GM23338 (cell line): ENCODE measurements around the gene SYNGR4. TPM values are rescaled to one million over a fixed set of nuclear protein-coding genes. Genes with fewer than 3 reads are reported as not detected.
"Not testable (repeated sequence)": the region's sequence is repeated elsewhere in the genome, so short reads cannot be mapped to it uniquely, and the experiment has no call there.

Experiments
- ATAC-seq: fragments of 200-7000 bp; cut with Tn5 transposase; 3 replicates; pipeline ENCODE4 v1.9.1; 2020
- DNase-seq: peaks from one replicate; pipeline ENCODE4 v3.0.0-alpha.2; 2015; ENCODE audit warnings: low spot score
- H2AFZ ChIP-seq: fragments of 200-600 bp; sonication (generic); 2 replicates; pipeline ENCODE4 v1.8.0; 2016; ENCODE audit warnings: antibody characterized with exemption, mild to moderate bottlenecking, moderate library complexity
- H3F3A ChIP-seq: fragments of 200-600 bp; sonication (generic); replicated peaks from 2 replicates; pipeline ENCODE4 v1.8.0; 2017; ENCODE audit warnings: antibody characterized with exemption, mixed run types, low read depth
- H3K27ac ChIP-seq: fragments of 200-600 bp; sonication (generic); 2 replicates; pipeline ENCODE4 v1.6.1; 2016; ENCODE audit warnings: low read depth
- H3K27me3 ChIP-seq: fragments of 200-600 bp; sonication (generic); 2 replicates; pipeline ENCODE4 v1.8.0; 2016; ENCODE audit warnings: mild to moderate bottlenecking, mixed run types, moderate library complexity; ENCODE audit not compliant: insufficient read depth
- H3K36me3 ChIP-seq: fragments of 200-600 bp; sonication (generic); 2 replicates; pipeline ENCODE4 v1.8.0; 2016; ENCODE audit warnings: mild to moderate bottlenecking; ENCODE audit not compliant: insufficient read depth
- H3K4me1 ChIP-seq: fragments of 200-600 bp; sonication (generic); 2 replicates; pipeline ENCODE4 v1.8.0; 2016; ENCODE audit warnings: mild to moderate bottlenecking, moderate library complexity; ENCODE audit not compliant: insufficient read depth
- H3K4me2 ChIP-seq: fragments of 200-600 bp; sonication (generic); 2 replicates; pipeline ENCODE4 v1.7.1; 2017; ENCODE audit warnings: mixed run types
- H3K4me3 ChIP-seq: fragments of 200-600 bp; sonication (generic); 2 replicates; pipeline ENCODE4 v1.6.1; 2016; ENCODE audit warnings: mixed run types
- H3K79me2 ChIP-seq: fragments of 200-600 bp; sonication (generic); replicated peaks from 2 replicates; pipeline ENCODE4 v1.8.0; 2017; ENCODE audit warnings: mild to moderate bottlenecking; ENCODE audit not compliant: insufficient read depth
- H3K9me2 ChIP-seq: fragments of 200-600 bp; sonication (generic); 2 replicates; pipeline ENCODE4 v1.8.0; 2017; ENCODE audit not compliant: insufficient read depth
- H4K20me1 ChIP-seq: fragments of 200-600 bp; sonication (generic); replicated peaks from 2 replicates; pipeline ENCODE4 v1.8.0; 2017; ENCODE audit warnings: mild to moderate bottlenecking; ENCODE audit not compliant: insufficient read depth
- H3K27ac Mint-ChIP-seq: 2 replicates; pipeline ENCODE4 v1.8.0; 2020; ENCODE audit warnings: inconsistent platforms, mild to moderate bottlenecking, moderate library complexity, mixed read lengths
- H3K27me3 Mint-ChIP-seq: 3 replicates; pipeline ENCODE4 v1.8.0; 2022; ENCODE audit warnings: low read depth, mild to moderate bottlenecking, moderate library complexity, mixed read lengths, inconsistent platforms; ENCODE audit not compliant: insufficient read depth, poor library complexity
- H3K36me3 Mint-ChIP-seq: 3 replicates; pipeline ENCODE4 v1.8.0; 2021; ENCODE audit warnings: low read depth, mild to moderate bottlenecking, inconsistent platforms, moderate library complexity, mixed read lengths
- H3K4me1 Mint-ChIP-seq: 3 replicates; pipeline ENCODE4 v1.8.0; 2020; ENCODE audit warnings: mild to moderate bottlenecking, inconsistent platforms, mixed read lengths
- H3K4me3 Mint-ChIP-seq: 3 replicates; pipeline ENCODE4 v1.8.0; 2021; ENCODE audit warnings: moderate library complexity, mild to moderate bottlenecking, inconsistent platforms, mixed read lengths
- H3K9me3 Mint-ChIP-seq: 3 replicates; pipeline ENCODE4 v1.8.0; 2020; ENCODE audit warnings: moderate library complexity, mild to moderate bottlenecking, inconsistent platforms, mixed read lengths
- ETS1 ChIP-seq: IDR thresholded peaks from 2 replicates; pipeline ENCODE4 v1.6.1; 2016; ENCODE audit warnings: antibody characterized with exemption
- JUNB ChIP-seq: IDR thresholded peaks from one replicate; pipeline ENCODE4 v1.6.1; 2016; ENCODE audit warnings: antibody characterized with exemption; ENCODE audit not compliant: unreplicated experiment
- POLR2AphosphoS5 ChIP-seq: IDR thresholded peaks from 2 replicates; pipeline ENCODE4 v1.6.1; 2016; ENCODE audit warnings: antibody characterized with exemption, low read depth
- STAT1 ChIP-seq: IDR thresholded peaks from one replicate; pipeline ENCODE4 v1.6.1; 2016; ENCODE audit warnings: antibody characterized with exemption; ENCODE audit not compliant: unreplicated experiment
- polyA plus RNA-seq: library from polyadenylated mRNA; unstranded; fragments of >200 nt; fragmentation: Nextera tagmentation; extraction: Ambion mirVana; gene quantifications from 2 replicates; pipeline ENCODE4 v1.2.1, GENCODE V29; 2016
- total RNA-seq: library from RNA; depleted of rRNA; stranded (reverse); fragments of >200 nt; shearing (Covaris generic); gene quantifications from 2 replicates; pipeline ENCODE4 v1.2.3, GENCODE V29; 2014
- TF ChIP-seq, protein P1 (sequence below): fragments of 250-450 bp; sonication (Bioruptor Pico); IDR thresholded peaks from 2 replicates; pipeline ENCODE4 v1.5.0; 2020; ENCODE audit warnings: mild to moderate bottlenecking, moderate library complexity

SYNGR4 gene
- total and polyA plus RNA-seq, 2 experiments from 2014 or later = not detected

GRCh38 chr19:48371367-48371766 is 7.2 kb downstream of the SYNGR4 start (continued):
- TF ChIP-seq, protein P1, sequence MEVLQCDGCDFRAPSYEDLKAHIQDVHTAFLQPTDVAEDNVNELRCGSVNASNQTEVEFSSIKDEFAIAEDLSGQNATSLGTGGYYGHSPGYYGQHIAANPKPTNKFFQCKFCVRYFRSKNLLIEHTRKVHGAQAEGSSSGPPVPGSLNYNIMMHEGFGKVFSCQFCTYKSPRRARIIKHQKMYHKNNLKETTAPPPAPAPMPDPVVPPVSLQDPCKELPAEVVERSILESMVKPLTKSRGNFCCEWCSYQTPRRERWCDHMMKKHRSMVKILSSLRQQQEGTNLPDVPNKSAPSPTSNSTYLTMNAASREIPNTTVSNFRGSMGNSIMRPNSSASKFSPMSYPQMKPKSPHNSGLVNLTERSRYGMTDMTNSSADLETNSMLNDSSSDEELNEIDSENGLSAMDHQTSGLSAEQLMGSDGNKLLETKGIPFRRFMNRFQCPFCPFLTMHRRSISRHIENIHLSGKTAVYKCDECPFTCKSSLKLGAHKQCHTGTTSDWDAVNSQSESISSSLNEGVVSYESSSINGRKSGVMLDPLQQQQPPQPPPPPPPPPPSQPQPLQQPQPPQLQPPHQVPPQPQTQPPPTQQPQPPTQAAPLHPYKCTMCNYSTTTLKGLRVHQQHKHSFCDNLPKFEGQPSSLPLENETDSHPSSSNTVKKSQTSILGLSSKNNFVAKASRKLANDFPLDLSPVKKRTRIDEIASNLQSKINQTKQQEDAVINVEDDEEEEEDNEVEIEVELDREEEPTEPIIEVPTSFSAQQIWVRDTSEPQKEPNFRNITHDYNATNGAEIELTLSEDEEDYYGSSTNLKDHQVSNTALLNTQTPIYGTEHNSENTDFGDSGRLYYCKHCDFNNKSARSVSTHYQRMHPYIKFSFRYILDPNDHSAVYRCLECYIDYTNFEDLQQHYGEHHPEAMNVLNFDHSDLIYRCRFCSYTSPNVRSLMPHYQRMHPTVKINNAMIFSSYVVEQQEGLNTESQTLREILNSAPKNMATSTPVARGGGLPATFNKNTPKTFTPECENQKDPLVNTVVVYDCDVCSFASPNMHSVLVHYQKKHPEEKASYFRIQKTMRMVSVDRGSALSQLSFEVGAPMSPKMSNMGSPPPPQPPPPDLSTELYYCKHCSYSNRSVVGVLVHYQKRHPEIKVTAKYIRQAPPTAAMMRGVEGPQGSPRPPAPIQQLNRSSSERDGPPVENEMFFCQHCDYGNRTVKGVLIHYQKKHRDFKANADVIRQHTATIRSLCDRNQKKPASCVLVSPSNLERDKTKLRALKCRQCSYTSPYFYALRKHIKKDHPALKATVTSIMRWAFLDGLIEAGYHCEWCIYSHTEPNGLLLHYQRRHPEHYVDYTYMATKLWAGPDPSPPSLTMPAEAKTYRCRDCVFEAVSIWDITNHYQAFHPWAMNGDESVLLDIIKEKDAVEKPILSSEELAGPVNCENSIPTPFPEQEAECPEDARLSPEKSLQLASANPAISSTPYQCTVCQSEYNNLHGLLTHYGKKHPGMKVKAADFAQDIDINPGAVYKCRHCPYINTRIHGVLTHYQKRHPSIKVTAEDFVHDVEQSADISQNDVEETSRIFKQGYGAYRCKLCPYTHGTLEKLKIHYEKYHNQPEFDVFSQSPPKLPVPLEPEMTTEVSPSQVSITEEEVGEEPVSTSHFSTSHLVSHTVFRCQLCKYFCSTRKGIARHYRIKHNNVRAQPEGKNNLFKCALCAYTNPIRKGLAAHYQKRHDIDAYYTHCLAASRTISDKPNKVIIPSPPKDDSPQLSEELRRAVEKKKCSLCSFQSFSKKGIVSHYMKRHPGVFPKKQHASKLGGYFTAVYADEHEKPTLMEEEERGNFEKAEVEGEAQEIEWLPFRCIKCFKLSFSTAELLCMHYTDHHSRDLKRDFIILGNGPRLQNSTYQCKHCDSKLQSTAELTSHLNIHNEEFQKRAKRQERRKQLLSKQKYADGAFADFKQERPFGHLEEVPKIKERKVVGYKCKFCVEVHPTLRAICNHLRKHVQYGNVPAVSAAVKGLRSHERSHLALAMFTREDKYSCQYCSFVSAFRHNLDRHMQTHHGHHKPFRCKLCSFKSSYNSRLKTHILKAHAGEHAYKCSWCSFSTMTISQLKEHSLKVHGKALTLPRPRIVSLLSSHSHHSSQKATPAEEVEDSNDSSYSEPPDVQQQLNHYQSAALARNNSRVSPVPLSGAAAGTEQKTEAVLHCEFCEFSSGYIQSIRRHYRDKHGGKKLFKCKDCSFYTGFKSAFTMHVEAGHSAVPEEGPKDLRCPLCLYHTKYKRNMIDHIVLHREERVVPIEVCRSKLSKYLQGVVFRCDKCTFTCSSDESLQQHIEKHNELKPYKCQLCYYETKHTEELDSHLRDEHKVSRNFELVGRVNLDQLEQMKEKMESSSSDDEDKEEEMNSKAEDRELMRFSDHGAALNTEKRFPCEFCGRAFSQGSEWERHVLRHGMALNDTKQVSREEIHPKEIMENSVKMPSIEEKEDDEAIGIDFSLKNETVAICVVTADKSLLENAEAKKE (CRISPR knock-in tag) = no peak
- TF ChIP-seq STAT1 (no peak), ETS1 (no peak), POLR2AphosphoS5 (no peak), JUNB (no peak)

DNA sequence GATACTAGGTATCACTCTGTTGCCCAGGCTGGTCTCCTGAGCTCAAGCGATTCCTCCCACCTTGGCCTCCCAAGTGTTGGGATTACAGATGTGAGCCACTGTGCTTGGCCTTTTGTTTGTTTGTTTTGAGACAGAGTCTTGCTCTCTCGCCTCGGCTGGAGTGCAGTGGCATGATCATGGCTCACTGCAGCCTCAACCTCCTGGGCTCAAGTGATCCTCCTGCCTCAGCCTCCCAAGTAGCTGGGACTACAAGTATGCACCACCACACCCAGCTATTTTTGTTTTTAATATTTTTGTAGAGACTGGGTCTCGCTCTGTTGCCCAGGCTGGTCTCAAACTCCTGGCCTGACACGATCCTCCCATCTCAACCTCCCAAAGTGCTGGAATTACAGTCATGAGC is 7.6 kb downstream of the SYNGR4 start:
- not testable (repeated sequence) for H3K36me3 Mint-ChIP-seq, H3K9me2 ChIP-seq, H3K4me3 Mint-ChIP-seq, H3K27ac Mint-ChIP-seq, ATAC-seq, H3K27me3 ChIP-seq, H3K9me3 Mint-ChIP-seq, H3K4me1 Mint-ChIP-seq, H3K4me3 ChIP-seq, DNase-seq, H2AFZ ChIP-seq, H3K79me2 ChIP-seq, H4K20me1 ChIP-seq, H3F3A ChIP-seq, H3K27ac ChIP-seq, H3K4me2 ChIP-seq, H3K4me1 ChIP-seq, H3K36me3 ChIP-seq
- peaks cover 14% of the 10 kb centered on the region for H3K27me3 Mint-ChIP-seq
